GM18508 (cell line): ENCODE results near the gene RYR2.

ENCODE experiments used
- ATAC-seq: cut with Tn5 transposase; IDR thresholded peaks from one replicate; pipeline ENCODE4 v1.9.1; 2021; ENCODE audit warnings: moderate number of reproducible peaks; ENCODE audit not compliant: insufficient read depth, unreplicated experiment

Gene RYR2

GRCh38 chr1:237396426-237396825 lies 354.4 kb downstream of the RYR2 start:
- no peak for ATAC-seq

GRCh38 chr1:237398751-237399150 lies 356.8 kb downstream of the RYR2 start:
- ATAC-seq = no peak

- ATAC-seq = no peak
Measured at GRCh38 chr1:237405912-237406311, 363.9 kb downstream of the RYR2 start.

- no peak for ATAC-seq
Measured at GRCh38 chr1:237411621-237412020, 369.6 kb downstream of the RYR2 start.

- no peak for ATAC-seq
Measured at GRCh38 chr1:237416924-237417655, 375.1 kb downstream of the RYR2 start.

GRCh38 chr1:237428809-237429208 lies 386.8 kb downstream of the RYR2 start:
- no peak for ATAC-seq

- ATAC-seq = no peak
Measured at GRCh38 chr1:237429252-237429651, 387.3 kb downstream of the RYR2 start.

GRCh38 chr1:237431448-237431847 lies 389.5 kb downstream of the RYR2 start:
- no peak for ATAC-seq

GRCh38 chr1:237440346-237440745 lies 398.4 kb downstream of the RYR2 start:
- no peak for ATAC-seq

- ATAC-seq = no peak
Measured at GRCh38 chr1:237444120-237444790, 402.3 kb downstream of the RYR2 start.

- no peak for ATAC-seq
Measured at GRCh38 chr1:237448042-237448441, 406.1 kb downstream of the RYR2 start.

- no peak for ATAC-seq
Measured at GRCh38 chr1:237457573-237457972, 415.6 kb downstream of the RYR2 start.

GRCh38 chr1:237467320-237467719 lies 425.3 kb downstream of the RYR2 start:
- no peak for ATAC-seq

GRCh38 chr1:237470712-237471338 lies 428.8 kb downstream of the RYR2 start:
- no peak for ATAC-seq

GRCh38 chr1:237471377-237471776 lies 429.4 kb downstream of the RYR2 start:
- no peak for ATAC-seq

- no peak for ATAC-seq
Measured at GRCh38 chr1:237471956-237472355, 430.0 kb downstream of the RYR2 start.

- no peak for ATAC-seq
Measured at GRCh38 chr1:237473854-237474253, 431.9 kb downstream of the RYR2 start.

- no peak for ATAC-seq
Measured at GRCh38 chr1:237478082-237478481, 436.1 kb downstream of the RYR2 start.

GRCh38 chr1:237478842-237479241 lies 436.9 kb downstream of the RYR2 start:
- no peak for ATAC-seq

GRCh38 chr1:237482777-237483176 lies 440.8 kb downstream of the RYR2 start:
- ATAC-seq = no peak

GRCh38 chr1:237492359-237492758 lies 450.4 kb downstream of the RYR2 start:
- ATAC-seq = no peak
